Rectal smooth muscle tissue (tissue), 1 donor: ENCODE measurements around the gene CTDSPL2.
"Not testable (repeated sequence)": the region's sequence is repeated elsewhere in the genome, so short reads cannot be mapped to it uniquely, and the experiment has no call there.

Experiments used
- H3K27ac ChIP-seq: one replicate; pipeline ENCODE4 v1.7.0; 2013; ENCODE audit warnings: low read depth, low read length, inconsistent platforms
- H3K27me3 ChIP-seq: one replicate; pipeline ENCODE4 v1.7.0; 2013; ENCODE audit warnings: low read length; ENCODE audit not compliant: control insufficient read depth, insufficient read depth
- H3K36me3 ChIP-seq: one replicate; pipeline ENCODE4 v1.7.0; 2013; ENCODE audit warnings: low read length; ENCODE audit not compliant: control insufficient read depth, insufficient read depth
- H3K4me1 ChIP-seq: one replicate; pipeline ENCODE4 v1.7.0; 2013; ENCODE audit warnings: low read length; ENCODE audit not compliant: control insufficient read depth, insufficient read depth
- H3K4me3 ChIP-seq: one replicate; pipeline ENCODE4 v1.7.0; 2013; ENCODE audit warnings: low read length
- H3K9ac ChIP-seq: one replicate; pipeline ENCODE4 v1.7.0; 2013; ENCODE audit warnings: low read length

The CTDSPL2 gene

DNA sequence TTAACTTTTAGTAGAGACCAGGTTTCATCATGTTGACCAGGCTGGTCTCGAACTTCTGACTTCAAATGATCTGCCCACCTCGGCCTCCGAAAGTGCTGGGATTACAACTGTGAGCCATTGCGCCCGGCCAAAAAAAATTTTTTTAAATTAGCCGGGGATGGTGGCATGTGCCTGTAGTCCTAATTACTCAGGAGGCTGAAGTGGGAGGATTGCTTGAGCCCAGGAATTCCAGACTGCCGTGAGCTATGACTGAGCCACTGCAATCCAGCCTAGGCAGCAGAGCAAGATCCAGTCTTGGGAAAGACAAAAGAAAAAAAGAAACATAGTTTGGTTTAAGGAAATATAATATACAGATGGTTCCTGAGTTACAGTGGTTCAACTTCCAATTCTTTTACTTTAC is 64.6 kb downstream of the CTDSPL2 start:
- no peaks in the 10 kb centered on the region for H3K4me1 ChIP-seq

DNA sequence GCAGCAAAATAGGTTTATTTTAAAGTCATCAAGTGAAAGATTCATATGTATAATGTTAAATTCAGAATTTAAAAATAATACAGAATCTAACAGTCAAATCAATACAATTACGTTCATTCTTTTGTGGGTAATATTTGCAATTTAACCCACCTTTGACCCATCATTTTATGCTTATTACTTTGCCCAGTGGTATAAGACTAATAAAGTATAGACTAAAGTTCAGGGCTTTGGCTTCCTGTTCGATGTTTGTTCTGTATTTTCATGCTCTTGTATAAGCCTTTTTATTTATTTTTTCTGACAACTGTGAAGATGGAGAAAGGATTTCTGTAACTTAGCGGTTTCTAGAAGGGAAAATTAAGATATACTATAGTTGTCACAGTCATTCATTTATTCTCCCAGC is 65.2 kb downstream of the CTDSPL2 start:
- Histone ChIP-seq H3K4me1 (no peaks in the 10 kb centered on the region), H3K4me3 (no peak overlapping the region), H3K27ac (no peak overlapping the region), H3K27me3 (no peaks in the 10 kb centered on the region), H3K9ac (no peak overlapping the region), H3K36me3 (no peaks in the 10 kb centered on the region)

More for the DNA sequence above, 64.6 kb downstream of the CTDSPL2 start:
- no peaks in the 10 kb centered on the region for H3K27me3 ChIP-seq
- no peak overlapping the region for H3K4me3 ChIP-seq
- H3K27ac ChIP-seq: no peak overlapping the region
- peaks cover 2% of the 10 kb centered on the region for H3K36me3 ChIP-seq
- no peak overlapping the region for H3K9ac ChIP-seq

DNA sequence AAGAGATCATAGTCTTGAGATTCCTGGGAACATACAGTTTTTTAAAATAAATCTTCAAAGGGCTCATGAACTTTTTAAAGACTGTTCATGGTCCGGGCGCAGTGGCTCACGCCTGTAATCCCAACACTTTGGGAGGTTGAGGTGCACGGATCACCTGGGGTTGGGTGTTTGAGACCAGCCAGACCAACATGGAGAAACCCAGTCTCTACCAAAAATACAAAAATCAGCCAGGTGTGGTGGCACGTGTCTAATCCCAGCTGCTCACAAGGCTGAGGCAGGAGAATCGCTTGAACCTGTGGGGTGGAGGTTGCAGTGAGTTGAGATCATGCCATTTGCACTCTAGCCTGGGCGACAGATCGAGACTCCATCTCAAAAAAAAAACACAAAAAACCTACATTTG is 68.1 kb downstream of the CTDSPL2 start:
- Histone ChIP-seq H3K4me1 (no peaks in the 10 kb centered on the region), H3K27ac (no peak overlapping the region), H3K4me3 (no peak overlapping the region), H3K9ac (no peak overlapping the region), H3K36me3 (no peaks in the 10 kb centered on the region), H3K27me3 (no peaks in the 10 kb centered on the region)

DNA sequence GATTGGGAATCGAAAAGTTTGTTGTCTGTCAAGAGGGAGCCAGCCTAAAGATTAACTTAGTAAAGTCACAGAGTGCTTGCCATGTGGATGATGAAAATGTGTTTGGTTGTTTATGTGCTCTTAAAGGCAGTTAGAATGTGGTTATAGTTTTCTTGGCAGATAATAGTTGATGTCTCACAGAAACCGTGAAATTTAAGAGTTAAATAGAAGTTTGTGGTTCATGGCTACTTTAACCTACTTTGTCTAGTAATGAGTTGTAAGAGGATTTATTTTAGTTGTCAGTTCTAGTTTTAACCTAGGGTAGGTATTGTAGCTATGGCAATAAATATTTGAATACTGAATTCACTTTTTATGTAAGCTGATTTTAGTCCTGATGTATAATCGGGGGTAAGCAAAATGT is 73.1 kb downstream of the CTDSPL2 start:
- H3K27ac ChIP-seq: no peak overlapping the region
- H3K4me1 ChIP-seq: no peaks in the 10 kb centered on the region
- H3K36me3 ChIP-seq: peaks cover 6% of the 10 kb centered on the region
- no peak overlapping the region for H3K4me3 ChIP-seq
- H3K9ac ChIP-seq: no peak overlapping the region
- H3K27me3 ChIP-seq: no peaks in the 10 kb centered on the region

DNA sequence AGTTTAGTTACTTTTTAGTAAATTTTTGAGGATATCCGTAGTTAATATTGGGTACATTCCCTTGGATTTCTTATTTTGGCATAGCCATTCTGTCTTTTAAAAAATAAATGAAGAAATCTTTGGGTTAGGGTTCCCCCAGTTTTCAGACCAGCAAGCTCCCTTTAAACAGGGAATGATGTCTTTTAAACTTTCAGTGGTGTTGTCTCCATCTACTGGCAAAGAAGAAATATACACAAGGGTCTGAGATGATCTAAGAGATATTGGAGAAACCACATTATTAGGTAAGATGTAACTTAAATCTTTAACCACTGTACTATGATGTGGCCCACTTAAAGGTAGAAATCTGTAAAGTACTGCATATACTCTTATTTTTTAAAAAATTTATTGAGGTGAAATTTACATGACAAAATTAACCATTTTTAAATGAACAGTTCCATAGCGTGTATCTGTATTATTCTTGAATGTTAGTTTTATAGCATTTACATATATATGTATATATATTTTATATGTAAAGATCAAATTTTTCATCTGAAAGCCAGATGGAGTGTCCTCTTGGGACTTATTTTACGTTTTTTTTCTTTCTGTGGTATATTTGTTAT is 74.4 kb downstream of the CTDSPL2 start:
- peaks cover 6% of the 10 kb centered on the region for H3K36me3 ChIP-seq

GRCh38 chr15:44516436-44516835 is 89.0 kb downstream of the CTDSPL2 start:
- Histone ChIP-seq H3K4me1 (no peaks in the 10 kb centered on the region), H3K27me3 (no peaks in the 10 kb centered on the region), H3K36me3 (no peaks in the 10 kb centered on the region), H3K27ac (no peak overlapping the region), H3K4me3 (no peak overlapping the region), H3K9ac (no peak overlapping the region)

More for the DNA sequence above, 74.4 kb downstream of the CTDSPL2 start:
- H3K9ac ChIP-seq: no peak overlapping the region
- no peak overlapping the region for H3K4me3 ChIP-seq
- no peaks in the 10 kb centered on the region for H3K27me3 ChIP-seq
- no peaks in the 10 kb centered on the region for H3K4me1 ChIP-seq
- no peak overlapping the region for H3K27ac ChIP-seq

DNA sequence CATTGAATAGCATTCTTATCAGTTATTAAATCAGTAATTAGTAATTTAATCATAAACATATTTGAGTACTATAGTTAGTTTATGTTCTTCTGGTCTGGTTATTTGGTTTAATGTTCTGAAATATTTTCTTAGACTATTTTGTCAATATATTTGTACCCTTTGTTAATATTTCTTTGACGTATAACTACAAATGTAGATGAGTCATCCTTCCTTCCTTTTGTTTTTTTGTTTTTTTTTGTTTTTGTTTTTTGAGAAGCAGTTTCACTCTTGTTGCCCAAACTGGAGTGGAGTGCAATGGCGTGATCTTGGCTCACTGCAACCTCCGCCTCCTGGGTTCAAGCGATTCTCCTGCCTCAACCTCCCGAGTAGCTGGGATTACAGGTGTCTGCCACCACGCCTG is 92.1 kb downstream of the CTDSPL2 start:
- no peaks in the 10 kb centered on the region for H3K4me1 ChIP-seq
- no peak overlapping the region for H3K27ac ChIP-seq
- H3K4me3 ChIP-seq: no peak overlapping the region
- H3K9ac ChIP-seq: no peak overlapping the region
- no peaks in the 10 kb centered on the region for H3K27me3 ChIP-seq
- peaks cover 5% of the 10 kb centered on the region for H3K36me3 ChIP-seq

- peaks cover 10% of the 10 kb centered on the region for H3K36me3 ChIP-seq
- no peaks in the 10 kb centered on the region for H3K27me3 ChIP-seq
- no peaks in the 10 kb centered on the region for H3K4me1 ChIP-seq
- no peak overlapping the region for H3K4me3 ChIP-seq
- no peak overlapping the region for H3K27ac ChIP-seq
- H3K9ac ChIP-seq: no peak overlapping the region
These were observed 97.6 kb downstream of the CTDSPL2 start for GRCh38 chr15:44525018-44525417.

DNA sequence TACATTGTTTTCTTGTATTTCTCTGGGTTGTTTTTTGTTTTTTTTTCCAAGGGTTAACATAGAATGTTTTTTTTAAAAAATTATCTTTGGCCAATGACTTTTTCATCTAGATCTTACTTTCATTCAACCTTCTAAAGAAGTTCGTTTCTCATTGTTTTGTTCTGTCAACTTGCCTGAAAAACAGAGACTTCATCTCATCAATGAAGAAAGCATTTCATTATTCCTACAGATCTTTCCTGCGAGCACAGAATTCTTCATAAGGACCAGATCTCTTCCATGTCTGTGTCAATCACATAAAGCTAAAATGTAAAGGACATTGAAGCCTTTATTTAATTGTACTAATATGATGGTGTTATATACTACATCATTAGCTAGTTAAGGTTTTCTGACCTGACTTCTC is 99.8 kb downstream of the CTDSPL2 start:
- no peak overlapping the region for H3K4me3 ChIP-seq
- no peak overlapping the region for H3K9ac ChIP-seq
- no peak overlapping the region for H3K27ac ChIP-seq
- no peaks in the 10 kb centered on the region for H3K27me3 ChIP-seq
- no peaks in the 10 kb centered on the region for H3K4me1 ChIP-seq
- H3K36me3 ChIP-seq: peaks cover 7% of the 10 kb centered on the region

DNA sequence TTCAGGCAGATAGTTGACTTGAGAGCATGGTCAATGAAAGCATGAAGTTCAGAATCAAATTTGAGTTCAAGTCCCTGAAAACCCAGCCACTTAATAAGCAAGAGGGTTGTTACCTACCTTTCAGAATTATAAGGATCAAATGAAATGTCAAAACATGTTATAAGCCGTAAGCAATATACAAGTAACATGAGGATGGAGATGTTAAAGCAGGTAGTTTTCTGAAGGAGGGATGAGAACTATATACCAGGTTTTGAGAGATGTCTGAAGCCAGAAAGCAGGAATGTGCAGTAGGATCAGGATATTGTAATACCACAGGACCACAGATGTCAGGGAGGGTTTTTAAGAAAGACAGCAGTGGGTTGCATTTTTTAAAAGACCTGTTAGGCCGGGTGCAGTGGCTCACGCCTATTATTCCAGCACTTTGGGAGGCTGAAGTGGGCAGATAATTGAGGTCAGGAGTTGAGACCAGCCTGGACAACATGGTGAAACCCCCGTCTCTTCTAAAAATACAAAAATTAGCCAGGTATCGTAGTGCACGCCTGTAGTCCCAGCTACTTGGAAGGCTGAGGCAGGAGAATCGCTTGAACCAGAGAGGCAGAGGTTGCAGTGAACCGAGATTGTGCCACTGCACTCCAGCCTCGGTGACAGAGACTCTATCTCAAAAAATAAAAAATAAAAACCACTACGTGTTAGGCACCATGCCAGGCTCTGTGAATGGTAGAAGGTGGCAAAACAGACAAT is 102.6 kb downstream of the CTDSPL2 start:
- peaks cover 4% of the 10 kb centered on the region for H3K36me3 ChIP-seq
- H3K4me1 ChIP-seq: no peaks in the 10 kb centered on the region
- H3K27ac ChIP-seq: no peak overlapping the region
- H3K9ac ChIP-seq: no peak overlapping the region
- no peaks in the 10 kb centered on the region for H3K27me3 ChIP-seq
- H3K4me3 ChIP-seq: no peak overlapping the region

- H3K36me3 ChIP-seq: peaks cover 2% of the 10 kb centered on the region
- H3K4me1 ChIP-seq: peaks cover 2% of the 10 kb centered on the region
- H3K27me3 ChIP-seq: no peaks in the 10 kb centered on the region
- H3K9ac ChIP-seq: no peak overlapping the region
- H3K4me3 ChIP-seq: no peak overlapping the region
- no peak overlapping the region for H3K27ac ChIP-seq
These were observed 103.2 kb downstream of the CTDSPL2 start for GRCh38 chr15:44530653-44531052.

GRCh38 chr15:44532275-44532674 is 104.8 kb downstream of the CTDSPL2 start:
- not testable (repeated sequence) for H3K9ac ChIP-seq, H3K27ac ChIP-seq, H3K36me3 ChIP-seq, H3K4me1 ChIP-seq, H3K27me3 ChIP-seq, H3K4me3 ChIP-seq

DNA sequence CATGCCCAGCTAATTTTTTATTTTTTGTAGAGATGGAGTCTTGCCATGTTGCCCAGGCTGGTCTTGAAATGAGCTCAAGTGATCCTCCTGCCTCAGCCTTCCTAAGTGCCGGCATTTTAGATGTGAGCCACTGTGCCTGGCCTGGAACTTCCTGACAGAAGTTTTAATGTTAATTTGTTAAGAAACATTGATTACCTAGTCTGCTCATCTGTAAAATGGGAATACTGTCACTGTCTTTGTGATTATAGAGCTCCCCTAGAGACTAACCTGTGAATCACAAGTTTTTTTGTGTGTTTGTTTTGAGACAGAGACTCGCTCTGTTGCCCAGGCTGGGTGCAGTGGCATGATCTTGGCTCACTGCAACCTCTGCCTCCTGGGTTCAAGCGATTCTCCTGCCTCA is 105.3 kb downstream of the CTDSPL2 start:
- Histone ChIP-seq H3K4me1 (peaks cover 5% of the 10 kb centered on the region), H3K4me3 (no peak overlapping the region), H3K36me3 (peaks cover 2% of the 10 kb centered on the region), H3K27ac (no peak overlapping the region), H3K27me3 (no peaks in the 10 kb centered on the region), H3K9ac (no peak overlapping the region)
